T-helper 1 cell (primary cell): Measurements from ENCODE around the gene DYNAP.

Experiments
- DNase-seq, 5 donors: peaks; one replicate each; pipeline ENCODE4 v3.0.0-alpha.2; 2012 to 2020
- total RNA-seq, 4 donors: gene quantifications; one replicate each; lab custom pipeline; 2026; lab: John Stamatoyannopoulos, UW

Gene DYNAP
- 0 reads per million in 4 donors for total RNA-seq

GRCh38 chr18:54590945-54591344 lies at the start of gene DYNAP:
TSS of gene DYNAP (plus strand) at chr18:54591245. CDS start at chr18:54591283, 38 bp downstream.
- DNase-seq: no peak

- DNase-seq: no peak
Observed at GRCh38 chr18:54551590-54551989, 39.5 kb upstream of the DYNAP start.

- DNase-seq: no peak
Observed at GRCh38 chr18:54555286-54555685, 35.8 kb upstream of the DYNAP start.

GRCh38 chr18:54555996-54556395 lies 35.0 kb upstream of the DYNAP start:
- DNase-seq: no peak

GRCh38 chr18:54557958-54558357 lies 33.1 kb upstream of the DYNAP start:
- no peak for DNase-seq

- peak in 1 of 5 donors; percentile 18 for DNase-seq
Observed at GRCh38 chr18:54558609-54559585, 32.1 kb upstream of the DYNAP start.

- DNase-seq: no peak
Observed at GRCh38 chr18:54561706-54562267, 29.3 kb upstream of the DYNAP start.

- DNase-seq: no peak
Observed at GRCh38 chr18:54580202-54580729, 10.8 kb upstream of the DYNAP start.

- no peak for DNase-seq
Observed at GRCh38 chr18:54584065-54584464, 7.0 kb upstream of the DYNAP start.

- DNase-seq: no peak
Observed at GRCh38 chr18:54585743-54586142, 5.3 kb upstream of the DYNAP start.

GRCh38 chr18:54604211-54604610 lies 13.2 kb downstream of the DYNAP start:
- no peak for DNase-seq

- DNase-seq: no peak
Observed at GRCh38 chr18:54606835-54607212, 15.8 kb downstream of the DYNAP start.

GRCh38 chr18:54607213-54608027 lies 16.4 kb downstream of the DYNAP start:
- DNase-seq: no peak

- DNase-seq: no peak
Observed at GRCh38 chr18:54608028-54608642, 17.1 kb downstream of the DYNAP start.

GRCh38 chr18:54611816-54612215 lies 20.8 kb downstream of the DYNAP start:
- no peak for DNase-seq

- DNase-seq: no peak
Observed at GRCh38 chr18:54612237-54612636, 21.2 kb downstream of the DYNAP start.

- no peak for DNase-seq
Observed at GRCh38 chr18:54613174-54613573, 22.1 kb downstream of the DYNAP start.

- DNase-seq: peak in 1 of 5 donors; percentile 6
Observed at GRCh38 chr18:54616220-54616848, 25.3 kb downstream of the DYNAP start.

- no peak for DNase-seq
Observed at GRCh38 chr18:54622084-54622483, 31.0 kb downstream of the DYNAP start.

- DNase-seq: no peak
Observed at GRCh38 chr18:54626779-54627178, 35.7 kb downstream of the DYNAP start.

- DNase-seq: no peak
Observed at GRCh38 chr18:54630963-54631362, 39.9 kb downstream of the DYNAP start.

- no peak for DNase-seq
Observed at GRCh38 chr18:54636217-54636616, 45.2 kb downstream of the DYNAP start.
